Measurements from ENCODE around the gene ISOC2.
"Not testable (repeated sequence)": the region's sequence is repeated elsewhere in the genome, so short reads cannot be mapped to it uniquely, and the experiment has no call there.

Gene ISOC2

DNA sequence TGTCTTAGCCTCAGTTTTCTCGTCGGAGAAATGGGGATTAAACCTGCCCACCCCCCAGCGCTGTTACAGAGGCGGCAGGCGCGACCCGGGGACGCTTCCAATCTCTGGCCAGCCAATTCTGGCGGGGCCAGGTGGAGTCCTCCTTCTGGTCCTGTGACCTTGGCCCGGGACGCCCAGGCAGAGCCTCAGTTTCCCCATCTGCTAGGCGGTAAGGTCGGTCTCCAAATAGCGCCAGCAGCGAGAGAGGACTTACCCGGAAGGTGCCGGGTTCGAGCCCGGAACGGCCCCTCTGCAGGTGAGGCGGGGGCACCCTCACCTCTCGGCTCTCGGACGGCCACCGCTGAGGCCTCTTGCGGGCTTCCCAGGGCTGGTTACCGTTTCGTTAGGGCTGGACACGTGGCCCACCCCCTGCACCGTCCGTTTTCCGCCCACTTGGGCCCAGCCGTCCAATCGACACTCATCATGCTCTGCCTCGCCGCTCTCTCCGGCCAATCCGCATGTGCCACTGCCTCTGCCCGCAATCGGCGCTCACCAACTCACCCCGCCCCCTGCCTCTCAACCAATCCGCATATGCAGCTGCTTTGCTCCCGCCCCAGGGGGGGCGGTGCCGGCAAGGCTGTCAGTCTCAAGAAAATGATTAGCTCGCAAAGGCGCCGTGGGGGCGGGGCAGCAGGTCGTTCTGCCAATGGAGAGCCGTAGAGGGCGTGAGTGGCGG, at the start of gene ISOC2:
Gene ISOC2 (minus strand): TSS at position 384 of the 715 bp plus-strand sequence. CDS start 5,156 bp downstream, outside the sequence.
- H3K36me3 ChIP-seq (replicated peaks) = no peaks in the 10 kb centered on the region
- in situ Hi-C loops (cut with MboI; ENCODE audit: low sequenced_read_pairs) = no loop called here
- peak within 1 kb of the TSS; percentile 64 for H3K4me3 ChIP-seq
- H3K4me1 ChIP-seq = peaks cover 26% of the 10 kb centered on the region
- peak; percentile 99 to 100 for DNase-seq (ENCODE audit: low spot score in 2 of 2)
- H3K27me3 ChIP-seq (ENCODE audit: low read depth) = no peaks in the 10 kb centered on the region
- H3K9me3 ChIP-seq = no peaks in the 10 kb centered on the region

GRCh38 chr19:55508120-55508519, 46.7 kb upstream of the ISOC2 start:
- H3K4me1 ChIP-seq = no peaks in the 10 kb centered on the region
- peaks cover 4% of the 10 kb centered on the region; the same call in 1 of the 2 replicates for H3K27me3 ChIP-seq (ENCODE audit: low read depth)
- in situ Hi-C loops (cut with MboI; ENCODE audit: low sequenced_read_pairs) = no loop called here
- H3K4me3 ChIP-seq = no peak overlapping the region
- no peaks in the 10 kb centered on the region for H3K9me3 ChIP-seq
- no peaks in the 10 kb centered on the region for H3K36me3 ChIP-seq (replicated peaks)
- DNase-seq (ENCODE audit: low spot score in 2 of 2) = no peak

- Histone ChIP-seq H3K36me3 (replicated peaks) (no peaks in the 10 kb centered on the region), H3K4me1 (no peaks in the 10 kb centered on the region), H3K4me3 (no peak overlapping the region), H3K9me3 (no peaks in the 10 kb centered on the region), H3K27me3 (ENCODE audit: low read depth) (no peaks in the 10 kb centered on the region)
- DNase-seq (ENCODE audit: low spot score in 2 of 2) = no peak
- in situ Hi-C loops (cut with MboI; ENCODE audit: low sequenced_read_pairs) = no loop called here
Measured at GRCh38 chr19:55504981-55505380, 43.5 kb upstream of the ISOC2 start.

DNA sequence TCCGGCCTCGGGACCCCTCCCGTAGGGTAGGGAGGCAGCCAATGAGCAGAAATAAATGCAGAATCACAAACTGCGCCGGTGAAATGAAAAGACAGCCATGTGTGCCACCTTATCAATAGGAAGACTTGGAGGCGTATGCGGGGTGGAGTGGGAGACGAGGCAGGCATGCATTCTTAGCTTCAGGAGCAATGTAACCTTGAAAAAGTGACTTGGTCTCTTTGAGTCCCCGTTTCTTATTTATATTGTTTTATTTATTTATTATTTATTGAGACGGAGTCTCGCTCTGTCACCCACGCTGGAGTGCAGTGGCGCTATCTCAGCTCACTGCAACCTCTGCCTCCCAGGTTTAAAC, 42.8 kb upstream of the ISOC2 start:
- Histone ChIP-seq H3K36me3 (replicated peaks) (no peaks in the 10 kb centered on the region), H3K4me1 (no peaks in the 10 kb centered on the region), H3K9me3 (no peaks in the 10 kb centered on the region), H3K4me3 (no peak overlapping the region), H3K27me3 (ENCODE audit: low read depth) (no peaks in the 10 kb centered on the region)
- in situ Hi-C loops (cut with MboI; ENCODE audit: low sequenced_read_pairs) = no loop called here
- DNase-seq (ENCODE audit: low spot score in 2 of 2) = no peak

- peak; percentile 68 to 93 for DNase-seq (ENCODE audit: low spot score in 2 of 2)
- Histone ChIP-seq H3K4me1 (no peaks in the 10 kb centered on the region), H3K4me3 (peak overlapping the region; percentile 24), H3K9me3 (no peaks in the 10 kb centered on the region), H3K27me3 (ENCODE audit: low read depth) (no peaks in the 10 kb centered on the region), H3K36me3 (replicated peaks) (no peaks in the 10 kb centered on the region)
- in situ Hi-C loops (cut with MboI; ENCODE audit: low sequenced_read_pairs) = no loop called here
Measured at GRCh38 chr19:55503502-55504251, 42.2 kb upstream of the ISOC2 start.

DNA sequence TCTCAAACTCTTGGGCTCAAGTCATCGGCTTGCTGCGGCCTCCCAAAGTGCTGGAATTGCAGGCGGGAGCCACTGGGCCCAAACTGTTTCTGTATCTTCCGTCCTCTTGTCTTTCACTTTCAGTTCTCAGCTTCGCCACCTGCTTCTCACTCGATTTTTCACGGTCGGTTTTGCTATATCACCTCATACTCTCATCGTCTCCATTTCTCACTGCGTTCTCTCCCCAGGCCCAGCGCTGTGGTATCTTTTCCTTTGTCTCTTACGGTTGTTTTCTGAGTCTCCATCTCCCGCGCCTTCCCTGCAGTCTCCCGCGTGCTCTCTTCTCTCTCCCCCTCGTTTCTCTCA, 41.7 kb upstream of the ISOC2 start:
- Histone ChIP-seq H3K36me3 (replicated peaks) (no peaks in the 10 kb centered on the region), H3K9me3 (no peaks in the 10 kb centered on the region), H3K27me3 (ENCODE audit: low read depth) (no peaks in the 10 kb centered on the region), H3K4me3 (no peak overlapping the region), H3K4me1 (no peaks in the 10 kb centered on the region)
- no peak for DNase-seq (ENCODE audit: low spot score in 2 of 2)
- in situ Hi-C loops (cut with MboI; ENCODE audit: low sequenced_read_pairs) = no loop called here

DNA sequence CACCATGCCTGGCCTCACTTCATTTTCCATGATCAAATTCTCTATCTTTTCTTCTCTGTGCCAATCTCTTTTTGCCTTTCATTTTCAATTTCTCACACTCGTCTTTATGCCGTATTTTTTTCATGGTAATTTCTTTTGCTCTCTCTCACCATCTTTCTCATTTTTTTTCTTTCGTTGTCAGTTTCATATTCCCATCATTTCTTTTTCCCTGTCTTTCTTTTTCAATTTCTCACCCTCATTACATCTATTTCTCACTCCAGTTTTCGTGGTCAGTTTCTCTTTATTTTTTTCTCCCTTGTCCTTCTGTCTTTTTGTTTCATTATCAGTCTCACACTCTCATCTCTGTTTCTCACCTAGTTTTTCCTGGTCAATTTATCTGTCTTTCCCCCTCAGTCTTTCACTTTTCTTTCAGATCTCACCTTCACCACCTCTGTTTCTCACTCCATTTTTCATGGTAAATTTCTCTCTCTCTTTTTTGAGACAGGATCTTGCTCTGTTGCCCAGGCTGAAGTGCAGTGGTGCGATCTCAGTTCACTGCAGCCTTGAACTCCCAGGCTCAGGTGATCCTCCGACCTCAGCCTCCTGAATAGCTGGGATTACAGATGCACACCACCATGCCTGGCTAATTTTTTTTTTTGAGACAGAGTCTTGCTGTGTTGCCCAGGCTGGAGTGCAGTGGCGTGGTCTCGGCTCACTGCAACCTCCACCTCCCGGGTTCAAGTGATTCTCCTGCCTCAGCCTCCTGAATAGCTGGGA, 40.9 kb upstream of the ISOC2 start:
- no peak for DNase-seq (ENCODE audit: low spot score in 2 of 2)
- Histone ChIP-seq H3K4me3 (no peak overlapping the region), H3K27me3 (ENCODE audit: low read depth) (no peaks in the 10 kb centered on the region), H3K9me3 (no peaks in the 10 kb centered on the region), H3K4me1 (no peaks in the 10 kb centered on the region), H3K36me3 (replicated peaks) (no peaks in the 10 kb centered on the region)
- in situ Hi-C loops (cut with MboI; ENCODE audit: low sequenced_read_pairs) = no loop called here

DNA sequence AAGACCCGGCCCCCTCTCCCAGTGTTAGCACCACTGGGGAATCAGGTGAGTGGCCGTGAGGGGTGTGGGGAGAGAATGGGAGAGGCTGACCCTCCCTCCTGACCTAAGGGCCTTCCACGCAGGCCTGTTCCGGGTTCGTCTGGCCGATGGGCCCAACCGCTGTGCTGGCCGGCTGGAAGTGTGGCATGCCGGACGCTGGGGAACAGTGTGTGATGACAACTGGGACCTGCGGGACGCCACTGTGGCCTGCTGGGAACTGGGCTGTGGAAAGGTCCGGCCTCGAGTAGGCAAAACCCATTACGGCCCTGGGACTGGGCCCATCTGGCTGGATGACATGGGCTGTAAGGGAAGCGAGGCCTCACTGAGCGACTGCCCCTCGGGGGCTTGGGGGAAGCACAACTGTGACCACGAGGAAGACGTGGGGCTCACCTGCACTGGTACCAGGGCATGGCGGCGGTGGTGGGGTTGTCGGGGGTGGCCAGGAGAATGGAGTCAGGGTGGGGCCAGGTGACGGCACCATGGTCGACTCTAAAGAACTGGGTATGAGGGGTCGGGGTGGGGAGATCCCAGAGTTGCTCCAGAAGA, 39.0 kb upstream of the ISOC2 start:
- in situ Hi-C loops (cut with MboI; ENCODE audit: low sequenced_read_pairs) = no loop called here
- Histone ChIP-seq H3K27me3 (ENCODE audit: low read depth) (no peaks in the 10 kb centered on the region), H3K4me1 (no peaks in the 10 kb centered on the region), H3K36me3 (replicated peaks) (no peaks in the 10 kb centered on the region), H3K4me3 (no peak overlapping the region), H3K9me3 (no peaks in the 10 kb centered on the region)
- DNase-seq (ENCODE audit: low spot score in 2 of 2) = no peak

DNA sequence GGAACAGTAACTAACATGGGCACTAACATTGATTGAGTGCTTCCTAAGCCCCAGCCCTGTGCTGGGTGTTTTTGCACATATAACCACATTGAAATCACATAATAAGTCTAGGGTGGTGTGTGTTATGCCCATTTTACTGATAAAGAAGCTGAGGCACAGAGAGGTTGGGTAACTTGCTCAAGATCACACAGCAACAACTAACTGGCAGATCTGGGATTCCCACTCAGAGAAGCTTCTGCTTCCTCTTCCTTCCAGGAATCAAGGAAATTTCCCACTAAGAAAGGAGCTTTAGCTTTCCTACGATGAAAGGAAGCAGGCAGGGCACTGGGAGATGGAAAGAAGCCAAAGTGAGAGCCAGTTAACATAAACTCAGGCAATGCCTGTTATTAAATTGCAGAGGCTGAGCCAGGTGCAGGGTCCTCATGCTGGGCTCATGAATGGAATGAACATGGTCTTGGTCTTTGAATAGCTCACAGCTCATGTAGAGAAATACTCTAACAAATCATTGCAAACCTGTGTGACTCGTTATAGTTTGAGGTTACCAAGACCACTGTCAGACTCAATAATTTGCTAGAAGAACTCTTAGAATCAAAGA, 36.9 kb upstream of the ISOC2 start:
- H3K27me3 ChIP-seq (ENCODE audit: low read depth) = no peaks in the 10 kb centered on the region
- in situ Hi-C loops (cut with MboI; ENCODE audit: low sequenced_read_pairs) = no loop called here
- no peak overlapping the region for H3K4me3 ChIP-seq
- H3K36me3 ChIP-seq (replicated peaks) = no peaks in the 10 kb centered on the region
- H3K4me1 ChIP-seq = no peaks in the 10 kb centered on the region
- H3K9me3 ChIP-seq = no peaks in the 10 kb centered on the region
- no peak for DNase-seq (ENCODE audit: low spot score in 2 of 2)

DNA sequence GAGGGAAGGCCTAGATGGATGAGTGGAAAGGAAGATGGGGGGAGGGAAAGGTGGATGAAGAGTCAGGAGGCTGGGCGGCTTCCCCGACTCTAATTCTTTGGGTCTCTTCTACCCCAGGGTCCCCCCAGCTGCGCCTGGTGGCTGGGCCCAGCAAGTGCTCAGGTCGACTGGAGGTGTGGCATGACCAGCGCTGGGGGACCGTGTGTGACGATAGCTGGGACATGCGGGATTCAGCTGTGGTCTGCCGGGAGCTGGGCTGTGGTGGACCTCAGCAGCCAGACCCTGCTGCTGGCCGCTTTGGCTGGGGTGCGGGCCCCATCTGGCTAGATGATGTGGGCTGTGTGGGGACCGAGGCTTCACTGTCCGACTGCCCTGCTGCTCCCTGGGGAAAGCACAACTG, 36.3 kb upstream of the ISOC2 start:
- H3K4me1 ChIP-seq = no peaks in the 10 kb centered on the region
- no peaks in the 10 kb centered on the region for H3K36me3 ChIP-seq (replicated peaks)
- H3K4me3 ChIP-seq = no peak overlapping the region
- H3K9me3 ChIP-seq = no peaks in the 10 kb centered on the region
- no peaks in the 10 kb centered on the region for H3K27me3 ChIP-seq (ENCODE audit: low read depth)
- in situ Hi-C loops (cut with MboI; ENCODE audit: low sequenced_read_pairs) = no loop called here
- DNase-seq (ENCODE audit: low spot score in 2 of 2) = no peak

DNA sequence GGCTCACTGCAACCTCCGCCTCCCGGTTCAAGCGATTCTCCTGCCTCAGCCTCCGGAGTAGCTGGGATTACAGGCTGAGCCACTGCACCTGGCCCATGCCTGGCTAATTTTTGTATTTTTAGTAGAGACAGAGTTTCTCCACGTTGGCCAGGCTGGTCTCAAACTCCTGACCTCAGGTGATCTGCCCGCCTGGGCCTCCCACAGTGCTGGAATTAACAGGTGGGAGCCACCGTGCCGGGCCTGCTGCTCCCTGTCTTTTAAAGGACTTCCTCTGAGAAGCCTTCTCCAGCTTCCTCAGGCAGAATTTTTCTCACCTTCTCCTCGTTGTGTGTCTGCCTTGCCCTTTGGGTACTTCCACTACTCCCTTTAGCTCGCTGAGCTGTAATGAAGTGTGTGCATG, 35.4 kb upstream of the ISOC2 start:
- H3K4me3 ChIP-seq; DNase-seq (ENCODE audit: low spot score in 2 of 2); H3K4me1 ChIP-seq; H3K27me3 ChIP-seq (ENCODE audit: low read depth); H3K9me3 ChIP-seq; H3K36me3 ChIP-seq (replicated peaks); in situ Hi-C loops (cut with MboI; ENCODE audit: low sequenced_read_pairs): not testable (repeated sequence)

DNA sequence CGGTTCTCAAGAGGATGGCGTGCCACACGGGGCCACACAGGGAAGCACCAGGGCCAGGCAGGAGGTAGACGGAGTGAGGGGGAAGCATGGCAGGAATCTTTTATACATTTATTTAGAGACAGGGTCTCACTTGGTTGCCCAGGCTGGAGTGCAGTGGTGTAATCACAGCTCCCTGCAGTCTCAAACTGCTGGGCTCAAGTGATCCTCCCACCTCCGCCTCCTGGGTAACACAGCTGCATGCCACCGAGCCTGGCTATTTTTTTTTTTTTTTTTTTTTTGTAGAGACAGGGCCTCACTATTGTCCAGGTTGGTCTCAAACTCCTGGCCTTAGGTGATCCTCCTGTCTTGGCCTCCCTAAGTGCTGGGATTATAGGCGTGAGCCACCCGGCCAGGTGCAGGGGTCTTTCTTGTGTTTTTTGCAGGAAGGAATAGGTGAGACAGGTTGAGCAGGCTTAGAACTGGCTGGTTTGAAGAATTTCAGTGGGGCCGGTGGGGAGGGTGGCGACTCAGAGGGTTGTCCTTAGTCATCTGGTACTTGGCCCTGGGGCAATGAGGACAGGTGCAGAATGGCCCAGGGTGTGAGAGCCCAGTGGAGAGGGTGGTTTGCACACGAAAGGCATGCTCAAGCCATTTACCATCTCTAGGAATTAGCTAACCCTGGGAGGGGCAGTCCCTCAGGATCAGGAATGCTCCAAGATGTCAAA, 34.4 kb upstream of the ISOC2 start:
- Histone ChIP-seq H3K4me1 (no peaks in the 10 kb centered on the region), H3K27me3 (ENCODE audit: low read depth) (0 out of 2 replicates have a peak, but pooled peaks cover 5% of the 10 kb centered on the region), H3K9me3 (no peaks in the 10 kb centered on the region), H3K36me3 (replicated peaks) (no peaks in the 10 kb centered on the region), H3K4me3 (no peak overlapping the region)
- peak in 1 of 2 experiments; percentile 63 for DNase-seq (ENCODE audit: low spot score in 2 of 2)
- in situ Hi-C loops (cut with MboI; ENCODE audit: low sequenced_read_pairs) = no loop called here

DNA sequence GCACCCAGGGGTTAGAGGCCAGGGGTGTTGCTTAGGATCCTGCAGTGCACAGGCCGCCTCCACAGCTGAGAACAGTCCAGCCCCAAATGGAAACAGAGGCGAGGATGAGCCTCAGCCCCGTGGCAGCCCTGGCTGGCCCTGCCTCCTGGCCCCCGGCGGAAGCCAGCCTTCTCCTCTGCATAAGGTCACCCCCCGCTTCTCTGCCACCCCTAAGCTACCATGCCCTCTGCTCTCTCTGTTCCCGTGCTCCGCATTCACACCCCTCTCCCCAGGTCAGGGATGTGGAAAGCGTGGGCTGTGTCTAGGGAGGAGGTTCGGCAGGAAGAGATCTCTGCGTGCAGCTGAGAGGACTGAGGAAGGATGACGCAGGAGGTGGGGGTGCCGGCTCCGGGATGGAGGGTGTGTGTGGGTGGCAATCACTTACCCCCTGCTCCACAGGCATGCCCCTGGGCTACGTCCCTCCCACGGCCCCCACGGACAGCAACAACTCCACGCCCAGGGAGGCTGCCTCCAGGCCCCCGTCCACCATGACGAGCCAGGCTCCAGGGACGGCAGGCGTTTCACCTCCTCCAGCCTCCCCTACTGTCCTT, 32.8 kb upstream of the ISOC2 start:
- Histone ChIP-seq H3K9me3 (no peaks in the 10 kb centered on the region), H3K36me3 (replicated peaks) (no peaks in the 10 kb centered on the region), H3K4me1 (no peaks in the 10 kb centered on the region), H3K4me3 (no peak overlapping the region), H3K27me3 (ENCODE audit: low read depth) (0 out of 2 replicates have a peak, but pooled peaks cover 5% of the 10 kb centered on the region)
- DNase-seq (ENCODE audit: low spot score in 2 of 2) = no peak
- in situ Hi-C loops (cut with MboI; ENCODE audit: low sequenced_read_pairs) = no loop called here
